22Rv1 (cell line): Measurements from ENCODE around the gene SLC44A2.

Source experiments
- H3K27ac ChIP-seq: fragments of 450-650 bp; 2 replicates; pipeline ENCODE4 v1.5.1; 2017
- CTCF ChIP-seq: fragments of 450-650 bp; IDR thresholded peaks from 2 replicates; pipeline ENCODE4 v1.5.1; 2017; ENCODE audit warnings: mild to moderate bottlenecking
- ZFX ChIP-seq: fragments of 450-650 bp; IDR thresholded peaks from 2 replicates; pipeline ENCODE4 v1.6.1; 2017; ENCODE audit warnings: antibody characterized with exemption, borderline replicate concordance

Gene SLC44A2

GRCh38 chr19:10648360-10648759 lies 23.0 kb downstream of the SLC44A2 start:
- TF ChIP-seq CTCF (no peak), ZFX (no peak)
- H3K27ac ChIP-seq, result no peak overlapping the region

- TF ChIP-seq CTCF (no peak), ZFX (no peak)
- no peak overlapping the region for H3K27ac ChIP-seq
These were observed 26.5 kb downstream of the SLC44A2 start for GRCh38 chr19:10651851-10652250.

GRCh38 chr19:10653482-10653731 lies 28.1 kb downstream of the SLC44A2 start:
- H3K27ac ChIP-seq, result peak overlapping the region; percentile 95
- TF ChIP-seq ZFX (no peak), CTCF (no peak)

GRCh38 chr19:10653732-10654609 lies 28.6 kb downstream of the SLC44A2 start, which contains the start of gene ILF3:
TSS of gene ILF3 (plus strand) at chr19:10654346. CDS start at chr19:10670606, 16,260 bp downstream.
- TF ChIP-seq ZFX (no peak), CTCF (no peak)
- H3K27ac ChIP-seq, result peak within 1 kb of the TSS; percentile 95

GRCh38 chr19:10654610-10655456 lies 29.5 kb downstream of the SLC44A2 start:
- no peak for TF ChIP-seq ZFX
- peak overlapping the region; percentile 95 for H3K27ac ChIP-seq

GRCh38 chr19:10655457-10656312 lies 30.3 kb downstream of the SLC44A2 start:
- H3K27ac ChIP-seq, result peak overlapping the region; percentile 95
- peak; percentile 20; the same call in 1 of the 2 replicates for TF ChIP-seq CTCF
- no peak for TF ChIP-seq ZFX

- TF ChIP-seq ZFX (no peak), CTCF (no peak)
- H3K27ac ChIP-seq, result no peak overlapping the region
These were observed 35.0 kb downstream of the SLC44A2 start for GRCh38 chr19:10660346-10660745.
